SJCRH30 (cell line): ENCODE measurements around the gene ZBTB43. TPM values are rescaled to one million over a fixed set of nuclear protein-coding genes. Genes with fewer than 3 reads are reported as not detected.
"Not testable (repeated sequence)": the region's sequence is repeated elsewhere in the genome, so short reads cannot be mapped to it uniquely, and the experiment has no call there.

Experiments used
- DNase-seq, 2 experiments: peaks; one replicate each; pipeline ENCODE4 v3.0.0-alpha.2; 2015 to 2020
- H3K27ac ChIP-seq: fragments of 250-450 bp; sonication (Bioruptor Pico); 2 replicates; pipeline ENCODE4 v1.5.1; 2020; ENCODE audit warnings: mild to moderate bottlenecking, moderate library complexity
- H3K27me3 ChIP-seq: fragments of 250-450 bp; sonication (Bioruptor Pico); 2 replicates; pipeline ENCODE4 v1.5.1; 2020; ENCODE audit warnings: mild to moderate bottlenecking, moderate library complexity
- H3K36me3 ChIP-seq: fragments of 250-450 bp; sonication (Bioruptor Pico); 2 replicates; pipeline ENCODE4 v1.5.1; 2020; ENCODE audit warnings: mild to moderate bottlenecking, moderate library complexity
- H3K4me1 ChIP-seq: fragments of 250-450 bp; sonication (Bioruptor Pico); 2 replicates; pipeline ENCODE4 v1.5.1; 2020; ENCODE audit warnings: mild to moderate bottlenecking, moderate library complexity
- H3K4me3 ChIP-seq: fragments of 250-450 bp; sonication (Bioruptor Pico); 2 replicates; pipeline ENCODE4 v1.5.1; 2020; ENCODE audit warnings: mild to moderate bottlenecking, moderate library complexity
- H3K9me3 ChIP-seq: fragments of 250-450 bp; sonication (Bioruptor Pico); replicated peaks from 2 replicates; pipeline ENCODE4 v1.5.1; 2020; ENCODE audit warnings: mild to moderate bottlenecking, moderate library complexity
- total RNA-seq: library from RNA; depleted of rRNA; stranded (reverse); fragments of >200 nt; shearing (Covaris generic); gene quantifications from 2 replicates; pipeline ENCODE4 v1.2.3, GENCODE V29; 2014

Gene ZBTB43
- total RNA-seq, 1 experiment from 2014 or later = 18.0 TPM

DNA sequence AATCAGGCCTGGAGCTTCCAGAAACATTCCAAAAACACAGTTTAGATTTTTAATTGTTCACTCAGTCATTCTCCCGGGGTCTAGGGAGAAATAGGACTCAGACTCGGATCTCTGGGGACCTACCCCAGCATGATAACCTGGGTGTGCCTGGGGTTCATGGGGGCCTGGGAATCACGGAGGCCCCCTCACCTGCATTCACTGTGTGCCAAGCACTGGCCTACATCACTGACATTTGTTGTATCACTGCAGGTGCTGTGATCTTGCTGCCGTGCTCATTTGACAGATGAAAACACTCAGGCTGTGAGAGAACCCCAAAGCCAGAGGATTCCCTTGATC lies 22.8 kb upstream of the ZBTB43 start:
- Histone ChIP-seq H3K27ac (no peak overlapping the region), H3K9me3 (no peaks in the 10 kb centered on the region), H3K4me3 (no peak overlapping the region), H3K4me1 (no peaks in the 10 kb centered on the region), H3K36me3 (no peaks in the 10 kb centered on the region), H3K27me3 (no peaks in the 10 kb centered on the region)
- no peak for DNase-seq

DNA sequence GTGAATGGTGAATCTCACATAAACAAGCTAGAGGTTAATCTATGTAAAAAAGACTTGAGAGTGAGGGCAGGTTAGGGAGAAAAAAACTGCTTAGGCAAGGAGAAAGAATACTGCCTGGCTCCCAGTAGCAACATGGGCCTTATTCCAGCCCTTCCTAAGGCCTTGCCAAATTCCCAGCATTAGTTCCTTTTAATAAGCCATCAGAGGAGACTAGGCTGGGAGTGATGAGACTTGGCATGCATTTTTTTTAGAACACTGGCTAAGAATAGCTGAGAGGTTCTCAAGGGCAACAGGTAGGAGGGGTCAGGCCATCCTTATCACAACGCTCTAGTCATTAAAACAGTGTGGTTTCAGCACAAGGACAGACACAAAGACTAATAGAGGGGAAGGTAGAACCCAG lies 20.9 kb upstream of the ZBTB43 start:
- Histone ChIP-seq H3K4me1 (no peaks in the 10 kb centered on the region), H3K9me3 (no peaks in the 10 kb centered on the region), H3K27me3 (no peaks in the 10 kb centered on the region), H3K27ac (no peak overlapping the region), H3K36me3 (no peaks in the 10 kb centered on the region), H3K4me3 (no peak overlapping the region)
- no peak for DNase-seq

DNA sequence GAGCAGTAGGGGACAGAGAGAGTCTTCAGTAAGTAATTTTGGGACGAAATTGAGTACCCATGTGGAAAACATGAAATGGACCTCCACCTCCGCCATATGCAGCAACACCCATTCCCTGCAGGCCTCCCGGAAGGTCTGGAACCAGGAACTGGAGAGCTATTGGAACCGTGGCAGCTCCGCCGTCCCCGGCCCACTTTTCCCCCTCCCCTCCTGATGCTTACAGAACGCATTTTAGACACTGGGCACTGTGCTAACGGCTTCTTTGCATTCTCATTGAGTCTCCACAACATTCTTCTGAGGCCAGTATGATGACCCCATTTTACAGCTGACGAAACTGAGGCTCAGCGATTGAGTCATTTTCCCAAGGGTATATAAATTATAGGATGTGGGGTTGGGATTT lies 20.4 kb upstream of the ZBTB43 start:
- Histone ChIP-seq H3K27me3 (no peaks in the 10 kb centered on the region), H3K27ac (no peak overlapping the region), H3K4me1 (no peaks in the 10 kb centered on the region), H3K9me3 (no peaks in the 10 kb centered on the region), H3K4me3 (no peak overlapping the region), H3K36me3 (no peaks in the 10 kb centered on the region)
- no peak for DNase-seq

DNA sequence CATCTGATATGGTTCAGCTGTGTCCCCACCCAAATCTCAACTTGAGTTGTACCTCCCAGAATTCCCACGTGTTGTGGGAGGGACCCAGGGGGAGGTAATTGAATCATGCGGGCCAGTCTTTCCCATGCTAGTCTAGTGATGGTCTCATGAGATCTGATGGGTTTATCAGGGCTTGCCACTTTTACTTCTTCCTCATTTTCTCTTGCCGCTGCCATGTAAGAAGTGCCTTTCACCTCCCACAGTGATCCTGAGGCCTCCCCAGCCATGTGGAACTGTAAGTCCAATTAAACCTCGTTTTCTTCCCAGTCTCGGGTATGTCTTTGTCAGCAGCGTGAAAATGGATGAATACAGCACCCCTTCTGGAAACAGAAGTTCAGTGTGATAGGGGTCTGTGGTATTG lies 20.0 kb upstream of the ZBTB43 start:
- H3K27me3 ChIP-seq, H3K9me3 ChIP-seq, H3K4me3 ChIP-seq, H3K27ac ChIP-seq, H3K4me1 ChIP-seq, H3K36me3 ChIP-seq, DNase-seq: not testable (repeated sequence)

DNA sequence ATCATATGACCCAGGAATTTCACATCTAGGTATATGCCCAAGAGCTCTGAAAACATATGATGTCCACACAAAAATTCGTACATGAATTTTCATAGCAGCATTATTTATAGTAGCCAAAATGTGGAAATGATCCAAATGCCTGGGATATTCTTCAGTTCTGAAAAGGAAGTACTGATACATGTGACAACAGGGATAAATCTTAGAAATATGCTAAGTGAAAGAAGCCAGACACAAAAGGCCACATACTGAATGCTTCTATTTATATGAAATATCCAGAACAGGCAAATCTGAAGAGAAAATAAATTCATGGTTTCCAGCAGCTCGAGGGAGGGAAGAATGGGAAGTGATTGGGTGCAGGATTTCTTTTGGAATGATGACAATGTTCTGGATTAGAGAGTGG lies 16.8 kb upstream of the ZBTB43 start:
- Histone ChIP-seq H3K4me3 (no peak overlapping the region), H3K36me3 (no peaks in the 10 kb centered on the region), H3K27ac (no peak overlapping the region), H3K27me3 (peaks cover 2% of the 10 kb centered on the region; the same call in 1 of the 2 replicates), H3K4me1 (no peaks in the 10 kb centered on the region; the same call in 1 of the 2 replicates), H3K9me3 (no peaks in the 10 kb centered on the region)
- DNase-seq = no peak

DNA sequence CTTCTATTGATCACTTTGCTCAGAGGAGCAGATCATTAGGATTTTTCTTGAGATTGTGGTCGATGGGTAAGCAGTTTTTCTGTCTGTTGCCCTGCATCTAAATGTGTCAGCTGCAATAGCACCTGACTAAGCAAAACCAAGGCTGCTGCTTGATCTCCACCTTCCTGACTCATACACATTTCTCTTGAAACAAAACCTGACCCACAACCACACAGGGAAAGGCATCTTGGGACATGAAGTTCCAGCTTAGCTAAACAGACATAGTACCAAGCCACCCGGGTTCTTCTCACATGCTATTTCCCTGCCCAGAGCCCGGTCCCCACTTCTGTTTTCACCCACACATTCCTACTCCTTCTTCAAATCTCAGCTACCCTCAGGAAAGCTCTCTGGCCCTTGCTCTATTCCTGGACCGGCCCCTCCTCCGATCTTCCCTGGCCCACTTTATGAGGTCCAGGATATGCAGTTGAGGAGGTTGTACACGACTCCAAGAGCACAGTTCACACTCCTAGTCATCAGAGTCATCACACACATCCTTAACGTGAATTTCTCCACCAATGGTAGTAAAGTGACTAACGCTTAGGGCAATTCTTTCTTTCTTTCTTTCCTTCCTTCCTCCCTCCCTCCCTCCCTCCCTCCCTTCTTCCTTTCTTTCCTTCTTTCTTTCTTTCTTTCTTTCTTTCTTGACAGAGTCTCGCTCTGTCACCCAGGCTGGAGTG lies 16.0 kb upstream of the ZBTB43 start:
- Histone ChIP-seq H3K27me3 (peaks cover 5% of the 10 kb centered on the region; the same call in 1 of the 2 replicates), H3K4me3 (no peak overlapping the region), H3K27ac (no peak overlapping the region), H3K4me1 (no peaks in the 10 kb centered on the region; the same call in 1 of the 2 replicates), H3K9me3 (no peaks in the 10 kb centered on the region), H3K36me3 (no peaks in the 10 kb centered on the region)
- DNase-seq = no peak

DNA sequence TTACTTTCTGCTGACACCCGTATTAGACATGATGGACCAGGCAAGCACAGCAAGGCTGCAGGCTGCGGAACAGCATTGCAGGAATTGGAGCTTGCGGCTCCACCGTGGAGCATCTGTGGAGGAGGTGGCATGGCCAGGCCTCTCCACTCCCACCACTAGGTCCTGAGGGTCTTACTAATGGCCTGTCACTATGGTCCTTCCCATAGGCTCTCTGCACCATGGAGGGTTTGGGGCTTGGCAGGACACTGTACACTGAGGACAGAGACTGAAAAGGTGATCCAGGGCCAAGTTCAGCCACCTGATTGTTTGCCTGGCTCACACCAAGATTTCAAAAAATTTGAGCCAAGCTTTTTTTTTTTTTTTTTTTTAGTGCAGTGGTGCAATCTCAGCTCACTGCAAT lies 14.3 kb upstream of the ZBTB43 start:
- Histone ChIP-seq H3K4me3 (no peak overlapping the region), H3K27ac (no peak overlapping the region), H3K27me3 (peaks cover 10% of the 10 kb centered on the region; the same call in 1 of the 2 replicates), H3K36me3 (no peaks in the 10 kb centered on the region), H3K9me3 (no peaks in the 10 kb centered on the region), H3K4me1 (no peaks in the 10 kb centered on the region; the same call in 1 of the 2 replicates)
- no peak for DNase-seq

DNA sequence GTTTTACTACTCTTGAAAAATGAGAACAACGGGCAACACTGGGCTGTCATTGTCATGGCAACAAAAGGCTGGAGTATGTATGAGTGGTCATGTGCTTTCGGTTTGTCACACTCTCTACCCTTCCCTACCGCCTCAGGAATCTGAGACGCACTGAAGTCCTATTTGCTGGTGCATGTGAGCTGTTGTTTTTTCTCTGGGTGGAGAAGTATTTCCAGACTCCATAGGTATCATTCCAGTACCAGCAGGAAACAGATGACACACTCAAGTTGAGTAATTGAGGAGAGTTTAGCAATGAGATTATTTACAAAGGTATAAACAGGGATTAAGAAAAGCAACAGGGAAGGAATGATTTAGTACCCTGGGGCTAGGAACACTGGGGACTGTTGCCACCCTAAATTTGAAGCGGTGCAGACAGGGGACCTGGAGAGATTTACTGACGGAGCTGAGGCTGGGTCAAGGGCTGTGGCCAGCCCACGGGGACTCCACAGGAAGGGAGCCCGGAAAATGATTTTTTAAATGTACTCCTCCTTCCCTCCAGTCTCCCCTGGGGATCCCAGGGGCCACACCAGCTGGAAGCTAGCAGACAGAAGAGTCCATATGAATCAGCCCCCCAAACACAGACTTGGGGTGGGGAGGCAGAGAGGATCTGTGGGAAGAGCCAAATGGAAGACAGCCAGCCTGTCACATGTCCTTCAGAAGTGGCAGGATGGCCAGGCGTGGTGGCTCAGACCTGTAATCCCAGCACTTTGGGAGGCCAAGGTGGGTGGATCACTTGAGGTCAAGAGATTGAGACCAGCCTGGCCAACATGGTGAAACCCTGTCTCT lies 13.2 kb upstream of the ZBTB43 start:
- Histone ChIP-seq H3K27ac (no peak overlapping the region), H3K4me1 (no peaks in the 10 kb centered on the region; the same call in 1 of the 2 replicates), H3K9me3 (0 out of 2 replicates have a peak, but pooled peaks cover 5% of the 10 kb centered on the region), H3K27me3 (peaks cover 10% of the 10 kb centered on the region; the same call in 1 of the 2 replicates), H3K4me3 (no peak overlapping the region), H3K36me3 (no peaks in the 10 kb centered on the region)
- DNase-seq = no peak

DNA sequence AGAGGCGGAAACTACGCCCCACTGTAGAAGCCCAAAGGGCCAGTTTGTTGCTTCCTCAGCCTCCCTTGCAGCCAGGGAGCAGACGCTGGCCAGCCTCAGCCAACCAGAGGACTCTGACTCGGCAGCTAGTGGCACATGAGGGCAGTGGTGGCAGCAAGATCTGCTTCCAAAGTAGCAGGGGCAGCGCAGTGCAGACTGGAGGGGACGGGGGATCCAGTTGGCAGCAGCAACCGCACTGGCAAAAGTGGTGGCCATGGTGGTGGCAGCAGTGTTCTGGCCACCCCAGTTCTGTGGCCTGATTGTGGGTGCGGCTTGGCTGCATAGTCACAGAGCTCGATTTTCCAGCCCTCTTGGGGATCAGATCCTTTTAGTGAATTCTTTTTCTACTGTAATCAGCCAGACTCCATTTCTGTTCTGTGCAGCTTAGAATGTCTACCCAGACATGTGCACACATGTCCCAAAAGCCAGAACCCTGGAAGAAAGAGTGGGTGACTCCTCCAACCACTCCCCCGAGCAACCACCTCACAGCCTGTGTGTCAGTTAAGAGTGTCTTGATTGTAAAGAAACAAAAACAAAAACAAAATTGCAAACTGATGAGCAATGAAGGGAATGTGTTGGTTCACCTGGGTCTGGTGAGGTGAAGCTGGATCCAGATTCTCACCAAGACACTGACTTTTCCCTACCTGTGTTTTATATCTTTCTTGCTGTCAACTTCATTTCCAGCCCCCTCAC lies 11.0 kb upstream of the ZBTB43 start:
- no peak overlapping the region for H3K4me3 ChIP-seq
- 0 out of 2 replicates have a peak, but pooled peaks cover 5% of the 10 kb centered on the region for H3K9me3 ChIP-seq
- peaks cover 10% of the 10 kb centered on the region; the same call in 1 of the 2 replicates for H3K27me3 ChIP-seq
- no peak overlapping the region for H3K27ac ChIP-seq
- no peak for DNase-seq
- no peaks in the 10 kb centered on the region for H3K36me3 ChIP-seq
- no peaks in the 10 kb centered on the region; the same call in 1 of the 2 replicates for H3K4me1 ChIP-seq

DNA sequence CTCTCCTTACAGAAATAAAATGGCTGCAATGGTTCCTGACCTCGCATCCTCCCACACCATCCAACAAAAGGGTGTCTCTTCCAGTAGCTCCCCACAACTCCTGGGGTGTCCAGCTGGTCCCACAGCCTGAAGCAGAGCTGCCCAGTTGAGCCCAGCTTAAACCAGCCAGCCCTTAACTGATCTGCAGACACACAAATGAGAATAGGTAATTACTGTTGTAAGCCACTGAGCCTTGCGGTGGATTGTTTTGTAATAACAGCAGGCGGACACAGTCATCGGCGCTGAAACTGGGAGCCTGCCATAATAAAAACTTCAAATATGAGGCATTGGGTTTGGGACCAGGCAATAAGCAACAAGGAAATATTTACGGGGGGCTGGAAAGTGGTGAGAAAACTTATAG lies 10.4 kb upstream of the ZBTB43 start:
- Histone ChIP-seq H3K27ac (no peak overlapping the region), H3K4me3 (no peak overlapping the region), H3K4me1 (no peaks in the 10 kb centered on the region; the same call in 1 of the 2 replicates), H3K9me3 (0 out of 2 replicates have a peak, but pooled peaks cover 5% of the 10 kb centered on the region), H3K27me3 (peaks cover 10% of the 10 kb centered on the region; the same call in 1 of the 2 replicates), H3K36me3 (no peaks in the 10 kb centered on the region)
- DNase-seq = no peak

DNA sequence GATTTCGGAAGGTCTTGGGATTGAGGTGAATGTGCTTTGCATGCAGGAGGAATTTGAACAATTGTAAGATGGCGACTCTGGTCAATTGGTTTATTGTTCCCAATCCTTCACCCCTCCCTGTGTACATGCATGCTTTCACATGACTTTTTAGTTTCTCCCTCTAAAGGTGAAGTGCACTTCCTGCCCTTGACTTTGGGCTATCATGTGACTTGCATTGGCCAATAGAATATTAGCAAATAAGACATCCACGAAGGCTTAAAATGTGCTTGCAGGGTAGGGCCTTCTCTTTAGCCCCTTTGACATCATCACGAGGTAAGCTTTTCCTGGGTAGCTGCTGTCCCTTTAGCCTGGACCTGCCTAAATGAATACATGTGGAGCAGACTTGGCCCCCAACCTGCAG lies 8.1 kb upstream of the ZBTB43 start:
- Histone ChIP-seq H3K4me3 (no peak overlapping the region), H3K9me3 (0 out of 2 replicates have a peak, but pooled peaks cover 5% of the 10 kb centered on the region), H3K36me3 (no peaks in the 10 kb centered on the region), H3K27ac (no peak overlapping the region), H3K4me1 (no peaks in the 10 kb centered on the region; the same call in 1 of the 2 replicates), H3K27me3 (peaks cover 10% of the 10 kb centered on the region; the same call in 1 of the 2 replicates)
- no peak for DNase-seq

DNA sequence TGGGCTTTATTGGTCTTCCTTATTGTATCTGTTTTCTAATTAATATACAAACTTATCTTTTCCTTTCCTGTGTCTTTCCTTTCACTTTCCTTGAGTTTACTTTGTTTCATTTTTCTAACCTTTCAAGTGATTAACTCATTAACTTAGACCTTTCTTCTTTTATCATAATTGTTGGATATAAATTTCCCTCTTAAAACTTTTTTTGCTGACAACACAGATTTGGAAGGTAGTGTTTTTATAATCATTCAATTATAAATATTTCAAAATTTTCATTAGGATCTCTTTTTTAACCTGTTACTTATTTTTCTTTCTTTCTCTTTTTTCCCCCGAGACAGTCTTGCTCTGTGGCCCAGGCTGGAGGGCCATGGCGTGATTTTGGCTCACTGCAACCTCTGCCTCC lies 6.9 kb upstream of the ZBTB43 start:
- Histone ChIP-seq H3K36me3 (no peaks in the 10 kb centered on the region), H3K9me3 (0 out of 2 replicates have a peak, but pooled peaks cover 5% of the 10 kb centered on the region), H3K4me1 (no peaks in the 10 kb centered on the region), H3K4me3 (no peak overlapping the region), H3K27me3 (peaks cover 10% of the 10 kb centered on the region; the same call in 1 of the 2 replicates), H3K27ac (no peak overlapping the region)
- DNase-seq = no peak

DNA sequence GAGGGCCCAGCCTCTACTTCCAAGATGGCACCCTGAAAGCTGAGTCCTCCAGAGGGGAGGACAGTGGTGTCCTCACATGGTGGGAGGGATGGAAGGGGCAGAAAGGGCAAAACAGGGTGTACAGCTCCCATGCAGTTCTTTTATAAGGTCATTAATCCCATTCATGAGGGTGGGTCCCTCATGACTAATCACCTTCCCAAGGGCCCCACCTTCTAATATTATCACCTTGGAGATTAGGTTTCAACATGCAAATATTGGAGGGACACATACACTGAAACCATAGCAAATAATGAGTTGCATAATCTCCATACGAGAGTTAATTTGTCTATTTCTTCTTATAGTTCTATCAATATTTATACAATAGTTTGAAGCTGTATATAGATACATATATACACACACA lies 5.8 kb upstream of the ZBTB43 start:
- Histone ChIP-seq H3K36me3 (no peaks in the 10 kb centered on the region), H3K27me3 (0 out of 2 replicates have a peak, but pooled peaks cover 4% of the 10 kb centered on the region), H3K27ac (no peak overlapping the region), H3K4me3 (no peak overlapping the region), H3K4me1 (no peaks in the 10 kb centered on the region), H3K9me3 (0 out of 2 replicates have a peak, but pooled peaks cover 5% of the 10 kb centered on the region)
- DNase-seq = no peak

DNA sequence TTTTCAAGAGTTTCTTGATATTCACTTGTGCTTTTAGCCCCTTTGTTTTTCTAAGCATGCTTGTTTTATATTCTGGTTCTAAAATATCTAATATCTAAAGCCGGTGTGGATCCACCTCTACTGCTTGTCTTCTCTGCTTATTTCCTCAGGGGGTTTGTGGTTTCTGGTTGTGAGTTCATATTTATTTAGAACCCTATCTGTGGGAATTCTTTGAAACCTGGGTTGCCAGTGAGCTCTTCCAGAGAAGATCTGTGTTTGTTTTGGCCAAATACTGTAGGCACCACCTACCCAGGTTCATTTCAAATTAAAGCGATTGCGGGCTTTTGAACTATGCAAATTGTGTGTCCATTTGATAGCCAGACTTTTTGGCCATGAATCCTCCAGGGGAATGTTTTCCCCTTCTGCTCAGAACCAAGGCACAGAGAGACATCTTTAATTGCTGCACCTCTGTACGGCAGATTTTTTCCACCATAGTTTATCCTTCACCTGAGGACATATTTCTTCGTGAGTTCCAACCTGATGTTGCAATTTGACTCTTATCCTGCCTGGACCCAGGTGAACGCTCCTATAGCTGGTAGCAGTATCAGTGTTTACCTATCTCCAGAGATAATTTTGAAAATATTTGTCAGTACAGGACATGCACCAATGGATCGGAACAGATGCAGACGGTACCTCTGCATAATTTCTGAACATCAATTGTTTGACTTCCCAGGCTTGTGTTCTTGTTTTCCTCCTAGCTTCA lies 2.4 kb upstream of the ZBTB43 start:
- DNase-seq = no peak
- no peak overlapping the region for H3K27ac ChIP-seq
- H3K4me3 ChIP-seq = no peak overlapping the region
- H3K36me3 ChIP-seq = no peaks in the 10 kb centered on the region; the same call in 1 of the 2 replicates
- H3K4me1 ChIP-seq = peaks cover 5% of the 10 kb centered on the region; the same call in 1 of the 2 replicates
- H3K27me3 ChIP-seq = no peaks in the 10 kb centered on the region
- no peaks in the 10 kb centered on the region for H3K9me3 ChIP-seq
